ENCODE results near the gene CDK5R1. TPM values are rescaled to one million over a fixed set of nuclear protein-coding genes. Genes with fewer than 3 reads are reported as not detected.

Gene CDK5R1
- polyA plus RNA-seq, 1 donor, result 8.5 TPM

Other genes starting within 250 kb of the CDK5R1 start
- 1.1 TPM for gene RHBDL3, start 221.2 kb upstream of the CDK5R1 start, polyA plus RNA-seq (ENCODE audit: insufficient read length)
- 17.8 TPM for gene C17orf75, start 144.8 kb upstream of the CDK5R1 start, polyA plus RNA-seq (ENCODE audit: insufficient read length)
- gene ZNF207, start 136.8 kb upstream of the CDK5R1 start, polyA plus RNA-seq (ENCODE audit: insufficient read length), result 129 TPM
- 58.1 TPM for gene PSMD11, start 42.5 kb upstream of the CDK5R1 start, polyA plus RNA-seq (ENCODE audit: insufficient read length)